Fibroblast of peridontal ligament (primary cell): Measurements from ENCODE around the gene LCN12.
"Not testable (repeated sequence)": the region's sequence is repeated elsewhere in the genome, so short reads cannot be mapped to it uniquely, and the experiment has no call there.

Experiments used
- DNase-seq: peaks from one replicate; pipeline ENCODE4 v3.0.0-alpha.2; 2010; ENCODE audit errors: extremely low read depth

Gene LCN12

DNA sequence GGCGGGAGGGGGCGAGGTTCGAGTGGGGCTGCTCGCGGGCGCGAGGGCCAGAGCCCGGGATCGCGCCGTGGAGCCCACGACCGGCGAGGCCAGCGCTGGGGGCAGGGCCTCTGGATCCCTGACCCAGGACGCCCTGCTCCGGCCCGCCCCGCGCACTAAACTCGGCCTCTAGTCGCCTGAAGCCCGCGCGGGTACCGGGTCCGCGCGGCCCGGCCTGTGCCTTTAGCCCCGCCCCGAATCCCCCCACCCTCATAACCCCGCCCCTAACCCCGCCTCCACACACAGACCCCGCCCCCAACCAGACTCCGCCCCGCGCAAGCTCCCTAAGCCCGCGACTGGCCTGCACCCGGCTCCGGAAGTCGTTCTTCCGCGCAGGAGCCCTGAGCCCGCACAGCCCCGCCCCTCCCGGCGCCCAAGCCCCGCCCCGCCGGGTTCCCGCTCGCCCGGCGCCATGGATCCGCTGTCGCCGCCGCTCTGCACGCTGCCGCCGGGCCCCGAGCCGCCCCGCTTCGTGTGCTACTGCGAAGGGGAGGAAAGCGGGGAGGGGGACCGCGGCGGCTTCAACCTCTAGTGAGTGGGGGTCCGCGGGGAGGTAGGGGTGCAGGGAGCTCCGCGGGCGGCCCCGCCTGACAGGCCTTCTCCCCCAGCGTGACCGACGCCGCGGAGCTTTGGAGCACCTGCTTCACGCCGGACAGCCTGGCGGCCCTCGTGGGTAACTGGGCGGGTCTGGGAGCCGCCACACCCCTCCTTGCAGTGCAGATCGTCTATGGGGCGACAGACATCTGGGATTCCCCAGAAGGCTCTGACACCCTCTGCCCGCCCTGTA is 40.1 kb downstream of the LCN12 start, which contains the start of gene PAXX:
Gene PAXX (plus strand): TSS at position 430 of the 826 bp plus-strand sequence. CDS start 22 bp downstream, at position 452.
- DNase-seq, result peak; percentile 74

DNA sequence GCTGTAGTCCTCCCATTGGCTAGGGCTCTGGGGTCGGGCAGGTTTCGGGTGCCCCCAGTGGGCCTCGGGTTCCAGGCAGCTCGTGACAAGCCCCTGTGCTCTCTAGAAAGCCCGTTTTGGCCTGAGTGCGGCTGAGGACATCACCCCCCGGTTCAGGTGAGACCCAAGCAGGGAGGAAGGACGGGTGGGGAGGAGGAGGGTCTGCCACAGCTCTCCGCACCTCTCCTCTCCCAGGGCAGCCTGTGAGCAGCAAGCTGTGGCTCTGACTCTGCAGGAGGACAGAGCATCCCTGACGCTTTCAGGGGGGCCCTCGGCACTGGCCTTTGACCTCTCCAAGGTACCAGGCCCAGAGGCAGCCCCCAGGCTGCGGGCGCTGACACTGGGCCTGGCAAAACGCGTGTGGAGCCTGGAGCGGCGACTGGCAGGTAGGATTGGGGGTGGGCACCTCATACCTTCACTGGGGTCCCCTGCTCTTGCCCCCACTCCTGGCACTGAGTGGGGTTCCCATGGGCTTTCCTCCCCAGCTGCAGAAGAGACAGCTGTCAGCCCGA is 40.8 kb downstream of the LCN12 start:
- DNase-seq, result no peak

DNA sequence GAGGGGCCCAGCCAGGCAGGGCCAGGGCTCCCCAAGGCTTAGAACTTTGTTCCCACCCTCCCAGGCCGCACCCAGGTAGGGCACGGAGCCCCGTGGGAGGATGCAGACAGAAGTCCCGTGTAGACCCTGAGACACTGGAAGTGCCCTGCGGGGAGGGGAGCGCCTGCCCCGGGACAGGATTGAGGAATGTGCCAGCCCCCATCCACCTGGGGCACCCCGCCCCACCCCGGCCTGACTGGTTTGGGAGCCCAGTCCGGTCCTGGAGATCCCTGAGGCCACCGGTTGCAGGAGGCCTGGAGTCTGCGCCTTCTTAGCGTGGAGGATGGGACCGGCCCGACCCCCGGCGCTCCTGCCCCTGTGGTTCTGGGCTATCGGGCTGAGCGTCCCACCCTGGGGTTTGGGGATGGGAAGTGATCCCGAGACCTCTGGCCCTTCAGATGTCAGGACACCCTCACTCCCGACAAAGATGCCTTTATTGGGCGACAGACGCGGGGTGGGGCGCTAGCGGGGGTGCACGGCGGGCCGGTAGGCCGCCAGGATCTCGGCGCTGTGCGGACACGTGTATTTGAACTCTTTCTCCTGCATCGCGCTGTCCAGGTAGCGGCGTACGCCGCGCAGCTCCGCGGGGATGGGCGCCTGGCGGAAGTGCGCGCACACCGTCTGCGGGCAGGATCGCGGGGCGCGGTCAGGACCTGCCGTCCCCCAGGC is 42.3 kb downstream of the LCN12 start:
- no peak for DNase-seq

DNA sequence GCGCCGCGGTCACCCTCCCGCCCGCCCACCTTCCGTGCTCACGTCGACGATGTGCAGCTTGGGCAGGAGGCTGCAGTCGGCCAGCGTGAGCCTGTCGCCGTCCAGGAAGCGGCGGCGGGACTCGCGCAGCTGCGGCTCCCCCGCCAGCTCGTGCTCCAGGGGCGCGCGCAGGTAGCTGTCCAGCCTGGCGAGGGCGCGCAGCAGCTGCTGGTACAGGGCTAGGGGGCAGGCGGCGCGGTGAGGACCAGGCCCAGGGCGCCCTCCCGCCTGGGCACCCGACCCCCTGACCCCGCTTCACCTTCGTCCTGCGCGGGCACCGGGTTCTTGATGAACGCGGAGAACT is 42.8 kb downstream of the LCN12 start:
- DNase-seq, result no peak

DNA sequence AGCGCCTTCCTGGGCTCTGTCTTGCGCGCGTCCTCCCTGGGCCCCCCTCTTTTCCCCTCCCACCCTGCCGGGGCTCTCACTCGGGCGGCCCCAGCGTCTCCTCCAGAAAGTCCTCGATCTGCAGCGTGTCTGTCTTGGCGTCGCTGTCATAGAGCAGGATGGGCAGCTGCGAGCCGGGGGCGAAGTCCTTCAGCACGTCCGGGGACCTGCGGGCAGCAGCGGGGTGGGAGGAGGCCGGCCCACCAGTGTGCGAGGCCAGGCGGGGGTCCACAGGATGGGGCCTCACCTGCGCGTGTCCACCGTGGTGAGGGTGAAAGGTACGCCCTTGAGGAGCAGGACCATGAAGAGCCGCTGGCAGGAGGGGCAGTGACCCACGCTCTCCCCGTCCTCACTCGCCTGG is 43.3 kb downstream of the LCN12 start:
- DNase-seq, result no peak

- no peak for DNase-seq
Measured at GRCh38 chr9:136995772-136996311, 43.8 kb downstream of the LCN12 start.

GRCh38 chr9:136996361-136997292 is 44.6 kb downstream of the LCN12 start, which contains the start of gene CLIC3:
CLIC3 (minus strand) TSS chr9:136996568; CDS start chr9:136996543, 25 bp downstream.
- DNase-seq, result no peak

DNA sequence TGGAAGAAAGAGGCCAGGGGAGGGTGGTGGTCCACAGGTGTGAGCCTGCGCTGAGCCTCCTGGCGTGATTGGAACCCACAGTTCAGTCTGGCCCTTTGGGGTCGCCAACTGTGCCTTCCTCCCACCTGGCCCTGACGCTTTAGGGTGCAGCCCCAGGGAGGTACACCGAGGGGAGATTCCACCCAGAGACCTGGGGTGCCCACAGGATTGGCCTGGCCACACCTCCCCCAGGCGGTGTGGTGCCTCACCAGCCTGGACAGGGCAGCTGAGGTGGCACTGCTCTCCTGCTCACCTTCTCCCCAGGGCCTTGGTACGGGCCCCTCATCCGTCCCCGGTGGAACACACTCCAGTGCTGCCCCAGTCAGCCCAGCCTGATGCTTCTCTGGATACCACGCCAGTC is 45.3 kb downstream of the LCN12 start:
- no peak for DNase-seq

DNA sequence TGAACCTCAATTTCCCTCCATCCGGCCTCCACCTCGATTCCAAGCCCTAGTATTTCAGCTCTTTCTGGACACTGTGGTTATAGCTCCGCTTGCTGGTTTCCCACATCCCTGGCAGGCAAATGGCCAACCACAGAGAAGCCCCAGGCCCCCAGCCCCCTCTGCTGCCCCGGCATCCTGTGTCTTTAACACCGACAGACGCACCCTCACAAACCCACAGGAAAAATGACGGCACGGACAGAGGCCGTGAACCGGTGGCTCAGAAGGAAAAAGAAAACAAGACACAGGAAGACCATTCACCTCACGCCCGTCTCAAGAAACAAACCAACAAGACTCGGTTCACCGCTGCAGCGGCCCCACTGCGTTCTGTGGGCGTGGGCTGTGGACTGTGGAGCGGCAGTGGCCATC is 45.8 kb downstream of the LCN12 start:
- DNase-seq, result no peak

DNA sequence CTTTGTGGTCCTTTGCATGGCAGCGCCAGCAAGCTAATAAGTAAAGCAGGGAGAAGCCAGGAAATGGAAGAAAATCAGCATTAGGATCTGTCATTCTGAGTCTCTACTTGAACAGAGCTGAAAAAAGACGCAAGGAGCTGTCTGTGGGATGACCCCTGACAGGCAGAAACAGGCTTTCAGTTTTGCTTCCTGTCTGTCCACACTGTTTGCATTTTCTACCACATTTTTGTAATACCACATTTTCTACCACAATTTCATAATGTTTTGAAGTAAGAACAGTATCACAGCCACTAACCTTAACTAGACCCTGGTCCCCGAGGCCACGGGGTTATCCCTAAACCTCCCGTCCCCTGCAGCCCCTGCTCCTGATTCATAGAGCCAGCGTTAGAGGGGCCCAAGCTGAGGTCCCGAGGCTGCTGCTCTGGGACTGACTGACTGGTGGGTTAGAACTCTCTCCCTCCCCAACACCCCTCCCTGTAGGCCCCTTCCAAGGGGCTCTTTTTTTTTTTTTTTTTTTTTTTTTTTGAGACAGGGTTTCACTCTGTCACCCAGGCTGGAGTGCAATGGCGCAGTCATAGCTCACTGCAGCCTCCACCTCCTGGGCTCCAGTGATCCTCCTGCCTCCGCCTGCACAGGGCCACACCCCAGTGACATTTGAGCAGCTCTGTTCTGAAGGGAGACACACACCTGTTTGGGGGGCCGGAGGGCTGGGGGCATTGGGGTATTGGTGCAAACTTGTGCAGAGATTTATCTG is 48.3 kb downstream of the LCN12 start:
- peak; percentile 72 for DNase-seq

DNA sequence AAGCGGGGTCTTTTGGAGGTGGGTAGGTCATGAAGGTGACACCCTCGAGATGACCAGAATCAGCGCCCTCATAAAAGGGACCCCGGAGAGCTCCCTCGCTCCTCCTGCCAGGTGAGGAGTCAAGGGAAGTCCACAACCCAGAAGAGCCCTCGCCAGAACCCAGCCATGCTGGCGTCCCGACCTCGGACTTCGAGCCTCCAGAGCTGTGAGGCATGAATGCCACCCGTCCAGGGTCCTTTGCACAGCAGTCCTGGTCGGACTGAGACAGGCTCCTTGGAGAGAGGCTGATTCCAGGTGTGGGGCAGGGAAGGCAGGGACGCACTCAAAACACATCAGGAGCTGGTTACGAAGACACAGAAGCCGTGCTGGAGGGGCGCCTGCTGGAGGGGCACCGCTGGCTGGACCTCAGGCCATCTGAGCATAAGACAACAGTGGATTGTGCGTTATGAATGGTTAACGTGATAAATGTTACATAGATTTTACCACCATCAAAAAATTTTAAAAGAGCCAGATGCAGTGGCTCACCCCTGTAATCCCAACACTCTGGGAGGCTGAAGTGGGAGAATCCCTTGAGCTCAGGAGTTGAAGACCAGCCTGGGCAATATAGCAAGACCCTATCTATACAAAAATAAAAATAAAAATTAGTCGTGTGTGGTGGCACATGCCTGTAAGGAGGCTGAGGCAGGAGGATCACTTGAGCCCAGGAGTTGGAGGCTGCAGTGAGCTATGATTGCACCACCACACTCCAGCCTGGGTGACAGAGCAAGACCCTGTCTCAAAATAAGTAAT is 50.0 kb downstream of the LCN12 start:
- no peak for DNase-seq

DNA sequence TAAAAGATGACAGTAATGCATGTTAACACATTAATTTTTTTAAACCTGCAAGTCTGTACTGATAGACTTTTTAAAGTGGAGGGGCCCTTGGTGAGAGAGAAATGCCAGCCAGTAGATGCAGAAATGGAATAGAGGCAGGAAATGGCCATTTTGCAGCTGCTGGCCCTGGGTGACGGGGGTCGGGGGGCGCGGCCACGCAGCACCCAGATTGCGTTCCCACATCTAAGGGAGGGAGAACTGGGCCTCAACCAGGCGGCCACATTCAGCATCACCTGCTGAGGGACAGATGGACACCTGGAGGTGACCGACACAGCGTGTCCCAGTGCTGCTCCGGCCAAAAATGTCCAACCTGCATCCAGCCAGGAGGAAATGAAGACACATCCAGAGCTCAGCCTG is 50.6 kb downstream of the LCN12 start:
- DNase-seq, result no peak

GRCh38 chr9:137004285-137004684 is 52.2 kb downstream of the LCN12 start:
- DNase-seq, result not testable (repeated sequence)
